ENCODE measurements around the gene UPK3BL1.
"Not testable (repeated sequence)": the region's sequence is repeated elsewhere in the genome, so short reads cannot be mapped to it uniquely, and the experiment has no call there.

The UPK3BL1 gene

GRCh38 chr7:102630622-102631021, 12.0 kb downstream of the UPK3BL1 start:
- in situ Hi-C loops (cut with HindIII; ENCODE audit: low sequenced_read_pairs) = not testable (repeated sequence)

GRCh38 chr7:102627271-102627904, 15.2 kb downstream of the UPK3BL1 start:
- in situ Hi-C loops (cut with HindIII; ENCODE audit: low sequenced_read_pairs) = not testable (repeated sequence)

- in situ Hi-C loops (cut with HindIII; ENCODE audit: low sequenced_read_pairs) = not testable (repeated sequence)
Measured at GRCh38 chr7:102618122-102618521, 24.5 kb downstream of the UPK3BL1 start.

GRCh38 chr7:102616507-102617125, 26.0 kb downstream of the UPK3BL1 start, which contains the start of gene RASA4:
Gene RASA4 (minus strand): TSS chr7:102616756. CDS start chr7:102616689, 67 bp downstream.
- in situ Hi-C loops (cut with HindIII; ENCODE audit: low sequenced_read_pairs) = not testable (repeated sequence)

GRCh38 chr7:102615930-102616329, 26.7 kb downstream of the UPK3BL1 start:
- in situ Hi-C loops (cut with HindIII; ENCODE audit: low sequenced_read_pairs) = not testable (repeated sequence)

GRCh38 chr7:102614873-102615272, 27.7 kb downstream of the UPK3BL1 start:
- in situ Hi-C loops (cut with HindIII; ENCODE audit: low sequenced_read_pairs) = not testable (repeated sequence)

- in situ Hi-C loops (cut with HindIII; ENCODE audit: low sequenced_read_pairs) = not testable (repeated sequence)
Measured at GRCh38 chr7:102614346-102614697, 28.3 kb downstream of the UPK3BL1 start.

GRCh38 chr7:102613575-102614345, 28.8 kb downstream of the UPK3BL1 start:
- in situ Hi-C loops (cut with HindIII; ENCODE audit: low sequenced_read_pairs) = not testable (repeated sequence)

GRCh38 chr7:102611675-102612325, 30.8 kb downstream of the UPK3BL1 start:
- in situ Hi-C loops (cut with HindIII; ENCODE audit: low sequenced_read_pairs) = not testable (repeated sequence)

GRCh38 chr7:102611013-102611674, 31.4 kb downstream of the UPK3BL1 start:
- in situ Hi-C loops (cut with HindIII; ENCODE audit: low sequenced_read_pairs) = not testable (repeated sequence)

- in situ Hi-C loops (cut with HindIII; ENCODE audit: low sequenced_read_pairs) = not testable (repeated sequence)
Measured at GRCh38 chr7:102610441-102610840, 32.1 kb downstream of the UPK3BL1 start.

GRCh38 chr7:102609734-102610133, 32.9 kb downstream of the UPK3BL1 start:
- in situ Hi-C loops (cut with HindIII; ENCODE audit: low sequenced_read_pairs) = not testable (repeated sequence)

GRCh38 chr7:102606848-102607247, 35.7 kb downstream of the UPK3BL1 start:
- in situ Hi-C loops (cut with HindIII; ENCODE audit: low sequenced_read_pairs) = not testable (repeated sequence)

- in situ Hi-C loops (cut with HindIII; ENCODE audit: low sequenced_read_pairs) = not testable (repeated sequence)
Measured at GRCh38 chr7:102604431-102605145, 38.0 kb downstream of the UPK3BL1 start.

- in situ Hi-C loops (cut with HindIII; ENCODE audit: low sequenced_read_pairs) = not testable (repeated sequence)
Measured at GRCh38 chr7:102602317-102602716, 40.3 kb downstream of the UPK3BL1 start.

- in situ Hi-C loops (cut with HindIII; ENCODE audit: low sequenced_read_pairs) = not testable (repeated sequence)
Measured at GRCh38 chr7:102599699-102600098, 42.9 kb downstream of the UPK3BL1 start.

- in situ Hi-C loops (cut with HindIII; ENCODE audit: low sequenced_read_pairs) = not testable (repeated sequence)
Measured at GRCh38 chr7:102596036-102596435, 46.6 kb downstream of the UPK3BL1 start.

- in situ Hi-C loops (cut with HindIII; ENCODE audit: low sequenced_read_pairs) = not testable (repeated sequence)
Measured at GRCh38 chr7:102593637-102594334, 48.8 kb downstream of the UPK3BL1 start.

- in situ Hi-C loops (cut with HindIII; ENCODE audit: low sequenced_read_pairs) = not testable (repeated sequence)
Measured at GRCh38 chr7:102592477-102593019, 50.0 kb downstream of the UPK3BL1 start.
